22Rv1 (cell line): ENCODE data around the gene MTAP.

Experiments
- H3K27ac ChIP-seq: fragments of 450-650 bp; 2 replicates; pipeline ENCODE4 v1.5.1; 2017
- ZFX ChIP-seq: fragments of 450-650 bp; IDR thresholded peaks from 2 replicates; pipeline ENCODE4 v1.6.1; 2017; ENCODE audit warnings: antibody characterized with exemption, borderline replicate concordance
- TF ChIP-seq, protein P1 (sequence below): fragments of 450-650 bp; IDR thresholded peaks from 2 replicates; pipeline ENCODE4 v1.5.1; 2017; ENCODE audit warnings: mild to moderate bottlenecking

MTAP gene

GRCh38 chr9:21812946-21813568, 10.6 kb downstream of the MTAP start:
- H3K27ac ChIP-seq, result peak overlapping the region; percentile 38
- TF ChIP-seq, protein P1, sequence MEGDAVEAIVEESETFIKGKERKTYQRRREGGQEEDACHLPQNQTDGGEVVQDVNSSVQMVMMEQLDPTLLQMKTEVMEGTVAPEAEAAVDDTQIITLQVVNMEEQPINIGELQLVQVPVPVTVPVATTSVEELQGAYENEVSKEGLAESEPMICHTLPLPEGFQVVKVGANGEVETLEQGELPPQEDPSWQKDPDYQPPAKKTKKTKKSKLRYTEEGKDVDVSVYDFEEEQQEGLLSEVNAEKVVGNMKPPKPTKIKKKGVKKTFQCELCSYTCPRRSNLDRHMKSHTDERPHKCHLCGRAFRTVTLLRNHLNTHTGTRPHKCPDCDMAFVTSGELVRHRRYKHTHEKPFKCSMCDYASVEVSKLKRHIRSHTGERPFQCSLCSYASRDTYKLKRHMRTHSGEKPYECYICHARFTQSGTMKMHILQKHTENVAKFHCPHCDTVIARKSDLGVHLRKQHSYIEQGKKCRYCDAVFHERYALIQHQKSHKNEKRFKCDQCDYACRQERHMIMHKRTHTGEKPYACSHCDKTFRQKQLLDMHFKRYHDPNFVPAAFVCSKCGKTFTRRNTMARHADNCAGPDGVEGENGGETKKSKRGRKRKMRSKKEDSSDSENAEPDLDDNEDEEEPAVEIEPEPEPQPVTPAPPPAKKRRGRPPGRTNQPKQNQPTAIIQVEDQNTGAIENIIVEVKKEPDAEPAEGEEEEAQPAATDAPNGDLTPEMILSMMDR, result peak; percentile 82
- TF ChIP-seq ZFX, result no peak

DNA sequence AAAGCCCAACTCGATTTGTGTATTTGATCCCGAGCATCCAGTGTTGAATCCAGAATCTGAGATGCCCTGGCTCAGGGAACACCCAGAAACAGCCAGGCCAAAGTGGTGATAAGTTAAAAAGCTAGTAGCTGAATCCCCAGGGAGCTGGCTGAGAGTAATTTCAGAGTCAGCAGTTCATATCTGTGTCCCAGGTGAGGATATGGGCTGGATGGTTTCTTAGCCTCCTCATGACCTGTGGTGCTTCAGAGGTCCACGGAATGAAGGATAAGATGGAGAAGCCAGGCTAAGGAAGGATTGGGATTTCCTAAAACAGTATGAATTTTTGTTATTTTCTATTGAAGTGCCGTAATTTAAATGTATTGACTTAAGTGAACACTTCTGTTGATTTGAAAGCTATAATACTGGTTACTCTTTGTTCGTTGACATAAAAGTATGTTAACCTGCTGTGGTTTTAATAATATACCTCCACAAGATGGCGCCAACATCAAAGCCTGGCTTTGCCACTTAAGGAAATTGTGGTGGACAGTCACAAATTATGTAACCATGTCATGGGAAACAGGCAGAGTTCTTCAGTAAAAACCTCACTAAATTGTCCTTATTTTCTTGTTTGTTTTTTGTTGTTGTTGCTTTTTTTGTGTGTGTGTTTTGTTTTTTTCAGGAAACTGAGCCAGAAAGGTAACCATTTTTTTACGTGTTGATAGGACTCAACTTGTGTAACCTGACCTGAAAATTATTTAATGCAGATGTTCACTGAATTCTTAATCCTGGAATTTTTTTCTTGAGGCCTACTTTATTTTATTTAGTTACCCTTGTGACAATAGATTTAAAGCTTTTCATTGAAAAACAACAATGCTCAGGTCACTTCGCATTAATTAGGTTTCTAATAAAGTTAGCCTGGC, 11.4 kb downstream of the MTAP start:
- TF ChIP-seq, protein P1, result peak; percentile 87
- no peak for TF ChIP-seq ZFX
- H3K27ac ChIP-seq, result peak overlapping the region; percentile 38; the same call in 1 of the 2 replicates

- TF ChIP-seq, protein P1, result no peak
- H3K27ac ChIP-seq, result no peak overlapping the region
Measured at GRCh38 chr9:21815643-21816042, 13.2 kb downstream of the MTAP start.

DNA sequence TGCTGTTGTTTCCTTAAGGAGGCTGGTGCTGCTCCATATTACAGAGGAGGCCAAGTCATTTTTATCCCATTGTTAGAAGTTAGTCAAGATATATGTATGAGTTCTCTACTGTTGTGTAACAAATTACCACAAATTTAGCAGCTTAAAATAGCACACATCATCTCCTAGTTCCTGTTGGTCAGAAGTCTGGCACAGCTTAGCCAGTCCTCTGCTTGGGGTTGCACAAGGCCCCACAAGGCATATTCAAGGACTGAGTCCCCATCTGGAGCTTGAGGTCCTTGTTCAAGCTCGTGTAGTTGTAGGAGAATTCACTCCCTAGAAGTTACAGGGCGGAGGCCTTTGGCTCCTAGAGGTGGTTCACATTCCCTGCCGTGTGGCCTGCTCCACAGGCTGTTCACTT, 14.7 kb downstream of the MTAP start:
- H3K27ac ChIP-seq, result no peak overlapping the region

GRCh38 chr9:21825637-21826036, 23.2 kb downstream of the MTAP start:
- TF ChIP-seq, protein P1, result no peak
- TF ChIP-seq ZFX, result no peak

More for the DNA sequence above, 14.7 kb downstream of the MTAP start:
- TF ChIP-seq, protein P1, result no peak

GRCh38 chr9:21828853-21829410, 26.5 kb downstream of the MTAP start:
- TF ChIP-seq, protein P1, result no peak
- TF ChIP-seq ZFX, result no peak
- no peak overlapping the region for H3K27ac ChIP-seq

More at GRCh38 chr9:21825637-21826036, 23.2 kb downstream of the MTAP start:
- no peak overlapping the region for H3K27ac ChIP-seq

DNA sequence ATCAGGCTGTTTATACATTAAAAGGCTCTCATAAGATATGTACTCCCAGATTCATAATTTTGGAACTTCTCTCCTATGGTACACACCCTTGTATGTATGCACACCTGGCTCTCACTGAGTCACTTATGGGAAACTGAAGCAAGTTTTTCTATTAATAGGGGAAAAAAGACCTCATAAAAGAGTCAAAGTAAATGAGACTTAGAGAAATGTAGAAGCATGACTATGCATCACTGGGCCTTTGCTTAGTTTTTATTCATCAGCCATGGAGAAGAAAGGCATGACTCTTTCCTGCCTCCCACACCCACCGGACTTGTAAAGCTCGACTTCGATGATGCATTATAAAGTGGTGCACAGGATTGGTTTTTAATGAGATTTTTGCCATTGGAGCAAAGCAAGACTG, 28.2 kb downstream of the MTAP start:
- no peak overlapping the region for H3K27ac ChIP-seq
- no peak for TF ChIP-seq ZFX
- TF ChIP-seq, protein P1, result no peak
